ENCODE results near the gene HSD17B14.
"Not testable (repeated sequence)": the region's sequence is repeated elsewhere in the genome, so short reads cannot be mapped to it uniquely, and the experiment has no call there.

HSD17B14 gene

DNA sequence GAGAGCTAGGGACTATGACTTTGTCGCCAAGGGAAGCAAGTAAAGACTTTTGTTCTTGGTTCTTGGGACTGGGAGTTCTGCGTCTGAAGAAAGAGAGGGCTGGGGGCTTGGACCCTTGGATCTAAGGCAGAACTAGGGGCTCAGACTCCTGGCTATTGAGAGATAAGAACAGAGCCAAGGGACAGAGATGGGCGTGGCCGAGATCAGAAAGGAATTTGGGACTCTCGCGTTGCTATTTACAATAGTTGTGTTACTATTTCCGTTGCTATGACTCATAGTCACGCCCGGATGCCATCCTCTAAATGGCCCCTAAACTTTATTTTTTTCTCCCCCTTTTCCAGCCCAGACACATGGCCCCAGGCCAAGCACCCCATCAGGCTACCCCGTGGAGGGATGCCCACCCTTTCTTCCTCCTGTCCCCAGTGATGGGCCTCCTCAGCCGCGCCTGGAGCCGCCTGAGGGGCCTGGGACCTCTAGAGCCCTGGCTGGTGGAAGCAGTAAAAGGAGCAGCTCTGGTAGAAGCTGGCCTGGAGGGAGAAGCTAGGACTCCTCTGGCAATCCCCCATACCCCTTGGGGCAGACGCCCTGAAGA is 36.7 kb upstream of the HSD17B14 start:
- Histone ChIP-seq H3K4me3 (ENCODE audit: low read length) (peak overlapping the region; percentile 72), H3K27ac (ENCODE audit: low read depth, low read length) (peak overlapping the region; percentile 94), H3K4me1 (ENCODE audit: control insufficient read depth, insufficient read depth, low read length) (peaks cover 8% of the 10 kb centered on the region), H3K9ac (ENCODE audit: low read length) (peak overlapping the region; percentile 74), H3K27me3 (ENCODE audit: control insufficient read depth, insufficient read depth, low read length) (no peaks in the 10 kb centered on the region), H3K36me3 (ENCODE audit: control insufficient read depth, insufficient read depth, low read length) (peaks cover 20% of the 10 kb centered on the region)

DNA sequence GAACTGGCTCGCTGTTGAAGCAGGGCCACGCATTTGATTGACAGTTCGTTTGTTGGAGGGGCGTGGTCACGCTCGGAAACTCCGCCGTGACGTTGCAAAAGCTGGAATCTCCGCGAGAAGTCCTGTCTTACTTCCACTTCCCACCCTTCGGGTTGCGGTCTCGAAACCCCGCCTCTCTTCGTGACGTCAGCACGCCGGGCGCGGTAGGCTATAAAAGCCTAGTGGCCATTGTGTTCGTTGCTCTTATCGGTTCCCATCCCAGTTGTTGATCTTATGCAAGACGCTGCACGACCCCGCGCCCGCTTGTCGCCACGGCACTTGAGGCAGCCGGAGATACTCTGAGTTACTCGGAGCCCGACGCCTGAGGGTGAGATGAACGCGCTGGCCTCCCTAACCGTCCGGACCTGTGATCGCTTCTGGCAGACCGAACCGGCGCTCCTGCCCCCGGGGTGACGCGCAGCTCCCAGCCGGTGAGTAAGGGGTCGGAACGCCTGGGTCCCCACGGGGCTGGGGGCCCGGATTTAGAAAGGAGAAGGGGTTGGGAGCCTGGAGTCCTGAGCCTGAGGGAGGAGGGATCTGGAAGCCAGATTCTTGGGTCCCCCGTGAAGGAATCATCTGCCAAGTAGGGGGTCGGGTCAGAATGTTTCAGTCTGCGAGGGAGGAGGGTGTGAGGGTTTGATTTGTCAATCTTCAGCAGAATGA is 36.0 kb upstream of the HSD17B14 start, which contains the start of gene PPP1R15A:
Gene PPP1R15A (plus strand): TSS at position 240 of the 702 bp plus-strand sequence. CDS start 813 bp downstream, outside the sequence.
- H3K27ac ChIP-seq (ENCODE audit: low read depth, low read length): peak within 1 kb of the TSS; percentile 94
- peaks cover 20% of the 10 kb centered on the region for H3K36me3 ChIP-seq (ENCODE audit: control insufficient read depth, insufficient read depth, low read length)
- no peaks in the 10 kb centered on the region for H3K27me3 ChIP-seq (ENCODE audit: control insufficient read depth, insufficient read depth, low read length)
- peak within 1 kb of the TSS; percentile 74 for H3K9ac ChIP-seq (ENCODE audit: low read length)
- peak within 1 kb of the TSS; percentile 72 for H3K4me3 ChIP-seq (ENCODE audit: low read length)
- peaks cover 12% of the 10 kb centered on the region for H3K4me1 ChIP-seq (ENCODE audit: control insufficient read depth, insufficient read depth, low read length)

DNA sequence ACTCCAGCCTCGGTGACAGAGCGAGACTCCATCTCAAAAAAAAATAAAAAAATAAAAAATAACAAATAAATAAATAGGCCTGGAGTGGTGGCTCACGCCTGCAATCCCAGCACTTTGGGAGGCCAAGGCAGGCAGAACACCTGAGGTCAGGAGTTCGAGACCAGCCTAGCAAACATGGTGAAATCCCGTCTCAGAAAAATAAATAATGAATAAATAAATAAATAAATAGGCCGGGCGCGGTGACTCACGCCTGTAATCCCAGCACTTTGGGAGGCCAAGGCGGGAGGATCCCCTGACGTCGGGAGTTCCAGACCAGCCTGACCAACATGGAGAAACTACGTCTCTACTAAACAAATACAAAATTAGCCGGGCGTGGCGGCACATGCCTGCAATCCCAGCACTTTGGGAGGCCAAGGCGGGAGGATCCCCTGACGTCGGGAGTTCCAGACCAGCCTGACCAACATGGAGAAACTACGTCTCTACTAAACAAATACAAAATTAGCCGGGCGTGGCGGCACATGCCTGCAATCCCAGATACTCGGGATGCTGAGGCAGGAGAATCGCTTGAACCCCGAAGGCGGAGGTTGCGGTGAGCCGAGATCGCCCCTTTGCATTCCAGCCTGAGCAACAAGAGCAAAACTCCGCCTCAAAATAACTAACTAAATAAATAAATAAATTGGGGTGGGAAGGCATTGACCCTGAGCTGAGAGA is 35.3 kb upstream of the HSD17B14 start:
- Histone ChIP-seq H3K36me3 (ENCODE audit: control insufficient read depth, insufficient read depth, low read length) (peaks cover 20% of the 10 kb centered on the region), H3K4me1 (ENCODE audit: control insufficient read depth, insufficient read depth, low read length) (peaks cover 13% of the 10 kb centered on the region), H3K4me3 (ENCODE audit: low read length) (peak overlapping the region; percentile 34), H3K27ac (ENCODE audit: low read depth, low read length) (peak overlapping the region; percentile 94)
- H3K27me3 ChIP-seq (ENCODE audit: control insufficient read depth, insufficient read depth, low read length); H3K9ac ChIP-seq (ENCODE audit: low read length): not testable (repeated sequence)

DNA sequence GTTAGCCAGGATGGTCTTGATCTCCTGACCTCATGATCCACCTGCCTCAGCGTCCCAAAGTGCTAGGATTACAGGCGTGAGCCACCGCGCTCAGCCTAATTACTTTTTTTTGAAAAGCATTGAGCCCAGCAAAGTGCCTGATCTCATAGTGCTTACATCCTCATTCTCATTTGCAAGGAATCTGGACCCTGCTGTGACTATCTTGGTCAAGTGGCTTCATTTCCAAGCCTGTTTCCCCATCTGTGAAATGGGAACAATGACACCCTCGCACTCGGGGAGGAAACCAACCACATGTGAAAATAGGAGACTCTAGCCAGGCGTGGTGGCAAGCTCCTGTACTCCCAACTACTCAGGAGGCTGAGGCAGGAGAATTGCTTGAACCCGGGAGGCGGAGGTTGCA is 33.8 kb upstream of the HSD17B14 start:
- Histone ChIP-seq H3K4me1 (ENCODE audit: control insufficient read depth, insufficient read depth, low read length) (peaks cover 13% of the 10 kb centered on the region), H3K4me3 (ENCODE audit: low read length) (no peak overlapping the region), H3K9ac (ENCODE audit: low read length) (no peak overlapping the region)

DNA sequence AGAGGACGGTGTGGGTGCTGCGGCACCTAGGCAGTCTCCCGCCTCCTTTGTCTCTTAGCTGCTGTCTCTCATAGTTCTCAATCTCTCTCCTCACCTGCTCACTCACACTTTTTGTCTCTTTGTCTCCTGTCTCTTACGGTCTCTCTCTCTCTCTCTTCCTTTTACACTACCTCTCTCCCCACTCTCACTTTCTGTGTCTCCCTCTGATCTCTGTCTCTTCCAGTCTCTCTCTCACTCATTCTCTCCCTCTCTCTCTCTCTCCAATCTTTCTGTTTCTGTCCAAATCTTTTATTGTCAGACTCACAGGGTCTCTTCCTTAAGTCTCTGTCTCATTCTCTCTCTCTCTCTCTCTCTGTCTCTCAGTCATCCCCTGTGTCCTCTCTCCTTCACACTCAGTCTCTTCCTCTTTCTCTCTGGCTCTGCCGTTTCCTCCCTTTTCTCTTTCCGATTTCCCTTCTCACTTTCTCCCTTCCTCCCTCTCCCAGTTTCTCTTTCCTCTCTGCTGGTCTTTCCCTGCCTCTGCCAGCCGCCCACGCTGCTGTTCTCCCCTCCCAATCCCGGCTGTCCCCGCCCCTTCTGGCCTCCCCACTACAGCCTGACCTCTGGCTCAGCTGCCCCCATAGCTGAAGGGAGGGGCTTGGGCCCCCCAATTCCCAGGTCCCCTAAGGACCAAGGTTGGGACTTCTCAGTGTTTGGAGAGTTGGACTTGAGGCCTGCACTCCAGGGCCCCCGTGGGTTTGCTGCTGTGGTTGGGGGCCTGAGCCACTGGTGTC is 32.0 kb upstream of the HSD17B14 start, which contains the start of gene PLEKHA4:
Gene PLEKHA4 (minus strand): TSS at position 504 of the 773 bp plus-strand sequence. CDS start 997 bp downstream, outside the sequence.
- peaks cover 9% of the 10 kb centered on the region for H3K4me1 ChIP-seq (ENCODE audit: control insufficient read depth, insufficient read depth, low read length)
- H3K27ac ChIP-seq (ENCODE audit: low read depth, low read length): peak within 1 kb of the TSS; percentile 84
- H3K9ac ChIP-seq (ENCODE audit: low read length): no peak within 1 kb of the TSS
- peak within 1 kb of the TSS; percentile 62 for H3K4me3 ChIP-seq (ENCODE audit: low read length)
- H3K36me3 ChIP-seq (ENCODE audit: control insufficient read depth, insufficient read depth, low read length): peaks cover under 1% of the 10 kb centered on the region
- H3K27me3 ChIP-seq (ENCODE audit: control insufficient read depth, insufficient read depth, low read length): no peaks in the 10 kb centered on the region

More for the DNA sequence above, 33.8 kb upstream of the HSD17B14 start:
- H3K27me3 ChIP-seq (ENCODE audit: control insufficient read depth, insufficient read depth, low read length): no peaks in the 10 kb centered on the region
- no peak overlapping the region for H3K27ac ChIP-seq (ENCODE audit: low read depth, low read length)
- peaks cover 14% of the 10 kb centered on the region for H3K36me3 ChIP-seq (ENCODE audit: control insufficient read depth, insufficient read depth, low read length)

DNA sequence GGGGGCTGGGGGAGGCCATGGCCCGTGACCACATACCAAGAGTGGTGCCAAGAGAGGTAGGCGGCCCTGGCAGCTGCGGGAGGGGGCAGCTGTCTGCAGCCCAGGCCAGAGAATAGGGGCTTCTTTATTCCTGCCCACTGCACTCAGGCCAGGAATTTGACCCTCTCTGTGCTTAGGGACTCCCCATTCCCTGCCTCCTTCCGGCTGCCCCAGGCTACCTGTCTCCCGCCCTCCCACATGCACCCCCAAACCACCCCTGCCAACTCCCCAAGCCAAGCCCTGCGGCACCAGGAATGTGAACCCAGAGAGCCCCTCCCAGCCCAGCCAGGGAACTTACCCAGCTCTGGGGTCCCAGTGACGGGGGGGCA is 31.4 kb upstream of the HSD17B14 start:
- H3K4me3 ChIP-seq (ENCODE audit: low read length): peak overlapping the region; percentile 62
- peak overlapping the region; percentile 84 for H3K27ac ChIP-seq (ENCODE audit: low read depth, low read length)

DNA sequence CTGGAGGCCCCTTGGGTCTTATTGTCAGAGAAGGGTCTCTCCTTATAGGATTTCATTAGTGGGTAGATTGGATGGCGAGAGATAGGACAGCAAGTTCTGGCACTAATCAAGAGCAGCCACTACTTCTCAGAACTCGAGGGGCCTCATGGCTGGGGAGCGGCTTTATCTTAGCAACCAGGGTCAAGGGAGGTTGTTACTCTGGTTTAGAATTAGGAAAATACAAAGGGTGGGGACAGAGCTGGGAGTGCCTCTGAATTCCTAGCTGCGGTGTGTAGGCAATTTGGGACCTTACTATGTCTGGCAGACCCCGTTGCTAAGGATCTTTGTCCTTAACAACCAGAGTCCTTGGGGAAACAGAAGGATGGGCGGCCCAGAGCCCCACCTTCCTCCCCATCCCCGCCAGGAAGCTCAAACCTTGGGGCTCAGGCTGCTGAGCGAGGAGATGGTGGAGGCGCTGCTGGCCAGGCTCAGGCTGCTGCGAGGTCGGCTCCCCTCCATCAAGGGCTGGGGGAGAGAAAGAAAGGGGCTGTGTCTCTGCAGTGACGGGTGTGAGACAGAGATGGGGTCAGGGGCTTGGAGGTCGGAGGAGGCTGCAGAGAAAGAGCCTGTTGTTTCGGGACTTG is 30.9 kb upstream of the HSD17B14 start:
- peak overlapping the region; percentile 62 for H3K4me3 ChIP-seq (ENCODE audit: low read length)
- no peaks in the 10 kb centered on the region for H3K27me3 ChIP-seq (ENCODE audit: control insufficient read depth, insufficient read depth, low read length)
- peaks cover 9% of the 10 kb centered on the region for H3K4me1 ChIP-seq (ENCODE audit: control insufficient read depth, insufficient read depth, low read length)
- no peak overlapping the region for H3K9ac ChIP-seq (ENCODE audit: low read length)
- H3K27ac ChIP-seq (ENCODE audit: low read depth, low read length): no peak overlapping the region
- H3K36me3 ChIP-seq (ENCODE audit: control insufficient read depth, insufficient read depth, low read length): no peaks in the 10 kb centered on the region

More for the DNA sequence above, 31.4 kb upstream of the HSD17B14 start:
- no peaks in the 10 kb centered on the region for H3K27me3 ChIP-seq (ENCODE audit: control insufficient read depth, insufficient read depth, low read length)
- H3K4me1 ChIP-seq (ENCODE audit: control insufficient read depth, insufficient read depth, low read length): peaks cover 9% of the 10 kb centered on the region
- H3K9ac ChIP-seq (ENCODE audit: low read length): no peak overlapping the region
- H3K36me3 ChIP-seq (ENCODE audit: control insufficient read depth, insufficient read depth, low read length): no peaks in the 10 kb centered on the region

DNA sequence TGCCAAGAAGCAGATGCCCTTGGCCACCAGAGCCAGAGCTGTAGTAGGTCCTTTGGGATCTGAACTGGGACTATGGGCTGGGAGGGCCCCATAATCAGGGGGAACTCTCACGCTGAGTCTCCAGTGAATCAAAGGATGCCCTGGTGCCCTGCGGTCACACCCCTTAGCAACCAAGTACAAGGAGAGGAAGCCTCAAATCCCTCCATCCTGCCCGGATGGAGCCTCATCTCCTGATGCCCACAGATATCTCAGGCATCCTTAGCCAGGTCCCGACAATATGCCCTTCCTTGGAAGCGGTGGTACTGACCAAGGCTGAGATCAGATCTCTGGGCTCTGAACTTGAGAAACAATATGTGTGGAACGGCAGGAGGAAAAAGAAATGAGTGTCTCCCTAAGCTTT is 30.4 kb upstream of the HSD17B14 start:
- no peak overlapping the region for H3K27ac ChIP-seq (ENCODE audit: low read depth, low read length)
- H3K4me3 ChIP-seq (ENCODE audit: low read length): peak overlapping the region; percentile 62
- H3K27me3 ChIP-seq (ENCODE audit: control insufficient read depth, insufficient read depth, low read length): no peaks in the 10 kb centered on the region
- H3K9ac ChIP-seq (ENCODE audit: low read length): no peak overlapping the region
- H3K36me3 ChIP-seq (ENCODE audit: control insufficient read depth, insufficient read depth, low read length): no peaks in the 10 kb centered on the region
- H3K4me1 ChIP-seq (ENCODE audit: control insufficient read depth, insufficient read depth, low read length): peaks cover 9% of the 10 kb centered on the region

DNA sequence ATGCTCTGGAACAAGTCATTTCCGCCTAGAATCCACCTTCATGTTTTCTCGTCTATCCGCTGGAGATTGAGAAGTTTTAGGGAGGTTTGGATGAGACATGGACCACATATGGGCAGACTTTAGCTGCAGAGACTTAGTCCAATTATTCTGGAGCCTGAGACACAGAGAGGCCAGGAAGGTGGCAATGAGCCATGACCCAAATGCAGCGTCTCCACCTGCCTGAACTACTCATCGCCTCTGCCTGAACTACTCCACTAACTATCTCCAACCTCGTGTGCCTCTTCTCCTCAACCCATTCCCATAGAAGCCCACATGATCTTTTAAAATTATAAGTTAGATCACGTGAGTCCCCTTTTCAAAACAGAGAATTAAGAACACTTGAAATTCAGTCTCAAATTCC is 26.5 kb upstream of the HSD17B14 start:
- H3K36me3 ChIP-seq (ENCODE audit: control insufficient read depth, insufficient read depth, low read length): no peaks in the 10 kb centered on the region
- H3K4me3 ChIP-seq (ENCODE audit: low read length): no peak overlapping the region
- peaks cover 6% of the 10 kb centered on the region for H3K4me1 ChIP-seq (ENCODE audit: control insufficient read depth, insufficient read depth, low read length)
- H3K27ac ChIP-seq (ENCODE audit: low read depth, low read length): no peak overlapping the region
- no peaks in the 10 kb centered on the region for H3K27me3 ChIP-seq (ENCODE audit: control insufficient read depth, insufficient read depth, low read length)
- no peak overlapping the region for H3K9ac ChIP-seq (ENCODE audit: low read length)

DNA sequence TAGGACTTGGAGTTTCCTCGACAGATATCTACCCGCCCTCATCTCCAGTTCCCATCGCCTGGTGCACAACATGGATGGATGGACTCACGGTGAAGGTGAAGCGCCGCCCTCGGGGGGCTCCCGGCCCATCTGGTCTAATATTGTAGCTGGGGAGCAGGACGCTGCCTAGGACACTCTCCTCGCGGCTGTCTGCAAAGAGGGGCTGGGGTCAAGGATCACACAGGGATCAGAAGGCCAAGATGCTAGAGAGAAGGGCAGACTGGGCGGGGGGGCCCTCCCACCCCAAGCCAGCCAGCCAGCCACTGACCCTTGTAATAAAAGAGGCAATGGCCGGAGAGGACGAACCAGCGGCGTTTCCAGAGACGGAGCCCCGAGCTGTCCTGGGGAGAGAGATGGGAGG is 25.0 kb upstream of the HSD17B14 start:
- no peak overlapping the region for H3K4me3 ChIP-seq (ENCODE audit: low read length)
- H3K27me3 ChIP-seq (ENCODE audit: control insufficient read depth, insufficient read depth, low read length): no peaks in the 10 kb centered on the region
- H3K9ac ChIP-seq (ENCODE audit: low read length): no peak overlapping the region
- H3K27ac ChIP-seq (ENCODE audit: low read depth, low read length): no peak overlapping the region
- H3K36me3 ChIP-seq (ENCODE audit: control insufficient read depth, insufficient read depth, low read length): no peaks in the 10 kb centered on the region
- no peaks in the 10 kb centered on the region for H3K4me1 ChIP-seq (ENCODE audit: control insufficient read depth, insufficient read depth, low read length)

DNA sequence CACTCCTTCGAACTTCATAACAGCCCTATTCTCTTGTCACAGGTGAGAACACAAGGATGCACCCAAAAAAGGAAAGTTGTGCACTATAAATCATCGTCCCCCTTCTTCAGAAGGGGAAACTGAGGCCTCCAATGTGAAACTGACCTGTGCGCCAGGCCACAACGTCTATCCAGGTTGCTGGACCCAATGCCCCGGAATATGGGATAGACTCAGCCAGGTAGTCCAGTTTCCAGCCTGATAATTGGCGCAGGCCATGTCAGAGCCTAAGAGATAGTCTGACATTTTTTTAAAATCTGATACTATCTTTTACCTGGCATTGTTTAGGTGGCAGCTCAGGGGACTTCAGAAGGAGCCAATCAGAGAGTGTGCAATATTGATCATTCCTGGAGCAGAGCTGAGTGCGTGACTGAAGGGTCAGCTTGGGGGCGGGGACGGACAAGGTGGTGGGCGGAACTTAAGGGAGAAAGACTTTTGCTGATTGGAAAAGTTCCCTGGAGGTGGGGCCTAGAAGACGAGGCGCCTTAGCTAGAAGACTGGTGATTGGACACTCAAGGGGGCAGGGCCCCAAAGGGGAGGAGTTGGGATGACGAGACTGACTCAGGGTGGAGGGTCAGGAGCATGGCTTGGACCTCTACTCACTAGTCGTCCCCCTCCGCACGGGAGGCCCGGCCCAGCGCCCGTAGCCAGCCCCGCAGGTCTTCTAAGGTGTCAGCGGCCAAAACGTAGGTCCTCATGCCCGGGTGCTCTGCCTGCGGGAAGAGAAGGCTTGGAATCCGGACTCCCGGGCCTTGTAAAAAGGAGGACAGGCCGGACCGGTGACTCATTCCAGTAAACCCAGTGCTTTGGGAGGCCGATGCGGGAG is 23.7 kb upstream of the HSD17B14 start:
- H3K27ac ChIP-seq (ENCODE audit: low read depth, low read length): no peak overlapping the region

More for the DNA sequence above, 23.7 kb upstream of the HSD17B14 start:
- H3K36me3 ChIP-seq (ENCODE audit: control insufficient read depth, insufficient read depth, low read length): no peaks in the 10 kb centered on the region
- no peak overlapping the region for H3K9ac ChIP-seq (ENCODE audit: low read length)
- H3K27me3 ChIP-seq (ENCODE audit: control insufficient read depth, insufficient read depth, low read length): no peaks in the 10 kb centered on the region
- no peaks in the 10 kb centered on the region for H3K4me1 ChIP-seq (ENCODE audit: control insufficient read depth, insufficient read depth, low read length)
- H3K4me3 ChIP-seq (ENCODE audit: low read length): no peak overlapping the region

Measured in rectal smooth muscle tissue (tissue), 1 donor.